HepG2 (cell line): Measurements from ENCODE around the gene SRPK3. TPM values are rescaled to one million over a fixed set of nuclear protein-coding genes. Genes with fewer than 3 reads are reported as not detected.

Experiments used
- ATAC-seq: fragments of 200-7000 bp; cut with Tn5 transposase; 3 replicates; pipeline ENCODE4 v1.9.1; 2020; ENCODE audit warnings: mild to moderate bottlenecking, moderate library complexity
- BruUV-seq: library from RNA; stranded (reverse); fragments of 400-500 nt; replicated peaks from 2 replicates; lab custom pipeline; 2021; lab: Mats Ljungman, UMichigan
- CTCF ChIA-PET: fragments of 300-600 bp; formaldehyde crosslinking; extraction: SDS; loops from one replicate; lab custom pipeline; 2021; ENCODE audit warnings: low total read pairs, inconsistent platforms, low intra/inter-chr PET ratio; lab: Yijun Ruan, JAX
- POLR2A ChIA-PET: fragments of 350-600 bp; sonication (Branson Sonifier 250); formaldehyde crosslinking; loops from one replicate; lab custom pipeline; 2020; ENCODE audit warnings: antibody characterized with exemption, inconsistent platforms; lab: Yijun Ruan, JAX
- DNase-seq: peaks from one replicate; pipeline ENCODE4 v3.0.0-alpha.2; 2015; ENCODE audit warnings: low spot score
- FAIRE-seq: peaks from 3 replicates; lab custom pipeline; 2011; peaks lifted over from hg19 to GRCh38; lab: Jason Lieb, UNC
- H2AFZ ChIP-seq: one replicate; pipeline ENCODE4 v1.6.1; 2011; ENCODE audit warnings: low read length, inconsistent platforms
- H3K27ac ChIP-seq: fragments of 300-600 bp; 3 replicates; pipeline ENCODE4 v1.8.0; 2011; ENCODE audit warnings: mixed run types, mild to moderate bottlenecking, mixed read lengths, low read length, inconsistent platforms; ENCODE audit not compliant: insufficient read depth; ENCODE audit errors: extremely low read length
- H3K27me3 ChIP-seq, 2 experiments: fragments of 200-600 bp in 1 of 2; 2 replicates in 1 of 2; 3 replicates in 1 of 2; pipeline versions ENCODE4 v1.6.0 to v1.8.0; 2011; ENCODE audit warnings: low read length in 2 of 2, mild to moderate bottlenecking in 2 of 2, moderate library complexity in 2 of 2, inconsistent platforms in 1 of 2; ENCODE audit not compliant: insufficient read depth in 2 of 2, control insufficient read depth in 1 of 2
- H3K36me3 ChIP-seq, 2 experiments: fragments of 200-600 bp in 1 of 2; replicated peaks in 1 of 2; 2 replicates in 1 of 2; 3 replicates in 1 of 2; pipeline versions ENCODE4 v1.5.1 to v1.8.0; 2011; ENCODE audit warnings: low read length in 2 of 2, inconsistent platforms in 1 of 2; ENCODE audit not compliant: insufficient read depth in 2 of 2, control insufficient read depth in 1 of 2
- H3K4me1 ChIP-seq: 2 replicates; pipeline ENCODE4 v1.5.1; 2012; ENCODE audit warnings: low read length, inconsistent platforms; ENCODE audit not compliant: insufficient read depth
- H3K4me2 ChIP-seq: 2 replicates; pipeline ENCODE4 v1.6.0; 2011; ENCODE audit warnings: low read depth, low read length, inconsistent platforms
- H3K4me3 ChIP-seq, 3 experiments: fragments of 200-600 bp in 1 of 3; sonication (generic), shearing (Covaris generic) in 1 of 3; replicated peaks in 1 of 3; 2 replicates each; pipeline ENCODE4 v1.5.1; 2011 to 2016; ENCODE audit warnings: low read length in 3 of 3, inconsistent platforms in 2 of 3, low read depth in 2 of 3, mild to moderate bottlenecking in 2 of 3, control low read depth in 1 of 3, mixed read lengths in 1 of 3; ENCODE audit not compliant: insufficient read depth in 1 of 3
- H3K79me2 ChIP-seq: one replicate; pipeline ENCODE4 v1.6.1; 2011; ENCODE audit warnings: low read length, inconsistent platforms; ENCODE audit not compliant: insufficient read depth
- H3K9ac ChIP-seq: 2 replicates; pipeline ENCODE4 v1.6.0; 2011; ENCODE audit warnings: mild to moderate bottlenecking, low read depth, low read length, inconsistent platforms; ENCODE audit not compliant: insufficient read depth
- H3K9me3 ChIP-seq: 2 replicates; pipeline ENCODE4 v1.5.1; 2012; ENCODE audit warnings: mild to moderate bottlenecking, low read length
- H4K20me1 ChIP-seq: 2 replicates; pipeline ENCODE4 v1.6.0; 2011; ENCODE audit warnings: inconsistent platforms, mild to moderate bottlenecking, low read length, moderate library complexity; ENCODE audit not compliant: insufficient read depth
- BCL3 ChIP-seq: sonication (generic); formaldehyde crosslinking; IDR thresholded peaks from 2 replicates; pipeline ENCODE4 v1.5.1; 2020; ENCODE audit warnings: mild to moderate bottlenecking, missing genetic modification reagents, moderate library complexity
- CBX2 ChIP-seq, 2 experiments: fragments of 200-600 bp in 1 of 2; sonication (generic); formaldehyde crosslinking in 1 of 2; IDR thresholded peaks; 2 replicates each; pipeline versions ENCODE4 v1.7.0 to v1.8.1; 2018 to 2022; ENCODE audit warnings: low read depth in 2 of 2, low read length in 1 of 2, mild to moderate bottlenecking in 1 of 2, missing genetic modification reagents in 1 of 2
- CTCF ChIP-seq: sonication (generic); formaldehyde crosslinking; IDR thresholded peaks from 2 replicates; pipeline ENCODE4 v1.5.0; 2020; ENCODE audit warnings: mild to moderate bottlenecking, missing genetic modification reagents, moderate library complexity
- FOXC1 ChIP-seq: sonication (generic); formaldehyde crosslinking; IDR thresholded peaks from 2 replicates; pipeline ENCODE4 v1.8.0; 2022; ENCODE audit warnings: mild to moderate bottlenecking, missing genetic modification reagents, borderline replicate concordance
- HDAC2 ChIP-seq: sonication (generic); formaldehyde crosslinking; IDR thresholded peaks from 2 replicates; pipeline ENCODE4 v1.4.0; 2020; ENCODE audit warnings: missing genetic modification reagents
- PAXIP1 ChIP-seq: sonication (generic); formaldehyde crosslinking; conservative IDR thresholded peaks from 2 replicates; pipeline ENCODE4 v1.4.0; 2020; ENCODE audit warnings: mild to moderate bottlenecking, missing genetic modification reagents, moderate library complexity
- PLRG1 ChIP-seq: fragments of 450-650 bp; conservative IDR thresholded peaks from 2 replicates; pipeline ENCODE4 v1.6.1; 2016
- RARG ChIP-seq: sonication (generic); formaldehyde crosslinking; IDR thresholded peaks from 2 replicates; pipeline ENCODE4 v1.4.0; 2020; ENCODE audit warnings: low read depth, mild to moderate bottlenecking, missing genetic modification reagents
- RNF2 ChIP-seq: fragments of 450-650 bp; conservative IDR thresholded peaks from 2 replicates; pipeline ENCODE4 v1.6.1; 2016; ENCODE audit warnings: low read depth
- SIN3A ChIP-seq: IDR thresholded peaks from 2 replicates; pipeline ENCODE4 v1.6.1; 2011; ENCODE audit warnings: low read depth, mild to moderate bottlenecking, control low read depth, low read length, borderline replicate concordance
- ZNF235 ChIP-seq: sonication (generic); formaldehyde crosslinking; IDR thresholded peaks from 2 replicates; pipeline ENCODE4 v1.8.1; 2023; ENCODE audit warnings: mild to moderate bottlenecking, missing genetic modification reagents, borderline replicate concordance
- ZNF3 ChIP-seq: IDR thresholded peaks from 2 replicates; pipeline ENCODE4 v1.7.0; 2017; ENCODE audit warnings: inconsistent platforms
- WGBS: methylation state at CpG from one replicate; pipeline ENCODE4 v1.1.6; 2017; ENCODE audit warnings: low lambda C conversion rate; 5-methylcytosine and 5-hydroxymethylcytosine counted together
- in situ Hi-C: cut with HindIII; loops from 2 replicates; pipeline ENCODE4 v1.10.0; 2017; ENCODE audit warnings: low pct_unique_long_range_greater_than_20kb; ENCODE audit not compliant: extremely low pct_ligation_motif_present
- intact Hi-C: fragments of 100-400 bp; cut with micrococcal nuclease; formaldehyde crosslinking; loops from one replicate; pipeline ENCODE4 v1.10.0; 2022; ENCODE audit not compliant: unreplicated experiment
- polyA plus RNA-seq, 8 experiments: library from polyadenylated mRNA; depleted of rRNA in 3 of 8; stranded (reverse) in 7 of 8; unstranded in 1 of 8; fragments of >200 nt; fragmentation: Illumina TruSeq in 4 of 8; extraction: Trizol in 4 of 8; gene quantifications; 2 replicates each; pipeline versions ENCODE4 v1.2.1 to v1.2.3, GENCODE V29; 2011 to 2016; ENCODE audit warnings: low read depth in 4 of 8, missing spikeins in 1 of 8, mixed read lengths in 1 of 8; ENCODE audit not compliant: insufficient read depth in 1 of 8
- total RNA-seq, 5 experiments: library from RNA; depleted of rRNA; stranded (reverse); fragments of >200 nt; fragmentation: Illumina TruSeq; extraction: Trizol; gene quantifications; 2 replicates each; pipeline ENCODE4 v1.2.3, GENCODE V29; 2016; ENCODE audit warnings: low read depth in 1 of 5

Gene SRPK3
- total and polyA plus RNA-seq, 2 of the 13 experiments (the other 11 are each of a cell fraction or from before 2014, with no cell fraction given) = 0.22 to 0.30 TPM

GRCh38 chrX:153828723-153829548, 48.1 kb downstream of the SRPK3 start:
- BruUV-seq = no TSS peak
- no peak overlapping the region for H3K9ac ChIP-seq
- 32% methylated on average over 15 of the region's 50 CpGs for WGBS
- H3K27me3 ChIP-seq = peaks cover 3 to 42% of the 10 kb centered on the region in 2 experiments; a peak in 3 of 5 replicates
- no peak overlapping the region; the same call in 1 of the 2 replicates for H3K4me2 ChIP-seq
- H3K4me3 ChIP-seq = no peak overlapping the region
- intact Hi-C loops (no loop called here), in situ Hi-C loops (no loop called here)
- TF ChIP-seq RNF2 (no peak), FOXC1 (no peak), RARG (CRISPR knock-in tag) (no peak), CTCF (no peak), BCL3 (CRISPR knock-in tag) (no peak), ZNF3 (no peak), HDAC2 (CRISPR knock-in tag) (no peak), PLRG1 (no peak), ZNF235 (CRISPR knock-in tag) (no peak), SIN3A (no peak), CBX2 (IDR thresholded peaks at IDR 0.05; ENCODE audit: low read depth, low read length) (no peak), CBX2 (CRISPR knock-in tag; IDR thresholded peaks at IDR 0.05; ENCODE audit: low read depth) (no peak), PAXIP1 (CRISPR knock-in tag) (no peak)
- ATAC-seq = peak; percentile 52
- no peak overlapping the region for H3K27ac ChIP-seq
- H2AFZ ChIP-seq = no peak overlapping the region
- no peaks in the 10 kb centered on the region for H3K79me2 ChIP-seq
- FAIRE-seq = no peak
- no peaks in the 10 kb centered on the region for H3K4me1 ChIP-seq
- H4K20me1 ChIP-seq = no peaks in the 10 kb centered on the region
- POLR2A ChIA-PET = no interaction called here
- H3K36me3 ChIP-seq = no peaks in the 10 kb centered on the region
- no peaks in the 10 kb centered on the region for H3K9me3 ChIP-seq
- peak; percentile 2 for DNase-seq
- CTCF ChIA-PET = no interaction called here
